HT1080 (cell line): Measurements from ENCODE around the gene ADAMTS15. TPM values are rescaled to one million over a fixed set of nuclear protein-coding genes. Genes with fewer than 3 reads are reported as not detected.

Experiments
- DNase-seq: peaks from one replicate; pipeline ENCODE4 v3.0.0-alpha.2; 2015; ENCODE audit warnings: low read depth
- total RNA-seq: library from RNA; depleted of rRNA; stranded (reverse); fragments of >200 nt; shearing (Covaris generic); gene quantifications from 2 replicates; pipeline ENCODE4 v1.2.3, GENCODE V29; 2014

ADAMTS15 gene
- total RNA-seq, 1 experiment from 2014 or later = 0.08 TPM

DNA sequence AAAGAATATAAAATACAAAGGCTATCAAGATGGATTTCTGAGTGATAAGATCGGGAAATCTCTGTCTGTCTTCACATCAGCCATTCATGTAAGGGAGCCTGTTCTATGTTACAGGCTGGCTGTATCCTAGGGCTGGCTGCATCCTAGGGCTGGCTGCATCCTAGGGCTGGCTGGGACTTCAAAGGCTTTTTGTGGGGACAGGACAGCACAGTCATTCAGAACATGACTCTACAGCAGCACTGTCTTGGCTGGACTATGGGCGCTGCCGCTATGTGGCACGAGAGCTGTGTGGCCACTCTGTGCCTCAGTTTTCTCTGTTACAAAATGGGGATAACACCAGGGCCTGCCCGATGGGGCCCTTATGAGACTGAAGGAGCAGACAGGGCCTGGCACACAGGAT lies 30.2 kb upstream of the ADAMTS15 start:
- no peak for DNase-seq

DNA sequence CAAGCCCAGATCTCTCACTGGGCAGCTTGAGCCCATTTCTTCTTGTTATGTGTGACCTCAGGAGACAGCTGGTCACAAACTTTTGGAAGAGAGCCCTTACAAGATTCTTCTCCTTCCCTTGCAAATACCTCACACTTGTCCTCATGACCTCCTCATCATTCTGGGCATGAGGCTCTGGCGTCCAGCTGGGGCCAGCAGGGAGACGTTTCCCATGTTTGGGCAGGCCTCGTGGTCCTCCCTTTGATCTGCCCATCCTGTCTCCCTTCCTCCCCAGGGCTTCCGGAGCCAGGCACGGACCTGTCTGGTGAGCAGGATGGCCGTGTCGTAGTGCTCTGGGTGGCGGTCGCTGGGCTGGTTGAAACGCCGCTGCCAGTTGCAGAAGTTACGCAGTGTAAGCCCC lies 29.7 kb upstream of the ADAMTS15 start:
- no peak for DNase-seq

DNA sequence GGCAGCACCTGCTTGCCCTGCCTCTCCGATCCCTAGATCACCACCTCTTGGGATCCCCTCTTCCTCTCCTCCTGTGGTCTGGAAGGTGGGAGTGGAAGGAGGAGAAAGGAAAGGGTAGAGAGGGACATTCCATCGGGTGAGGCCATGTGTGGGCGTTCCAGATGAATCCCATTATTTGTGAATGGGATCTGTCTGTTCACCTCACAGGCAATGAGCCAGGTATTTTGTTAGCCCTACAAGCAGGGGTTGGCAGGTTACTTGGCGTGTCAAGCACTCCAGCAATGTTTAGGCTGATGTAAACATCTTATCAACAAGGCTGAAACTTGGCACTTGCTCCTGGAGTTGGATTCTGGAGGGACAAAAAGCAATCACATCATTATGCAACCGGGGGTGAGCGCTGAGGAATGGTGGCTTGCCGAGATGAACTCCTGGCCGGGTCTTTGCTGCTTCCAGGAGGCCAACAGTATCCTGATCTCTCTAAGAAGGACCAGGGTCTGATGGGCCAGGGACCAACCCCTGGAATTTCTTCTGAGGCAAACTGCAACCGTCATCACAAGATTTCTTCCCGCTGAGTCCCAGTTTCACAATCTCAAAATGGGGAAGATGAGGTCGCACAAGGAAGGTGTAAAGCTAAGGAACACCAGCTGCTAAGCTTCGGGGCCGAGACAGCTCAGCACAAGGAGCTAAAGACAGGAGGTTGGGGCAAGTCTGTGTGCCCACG lies 27.8 kb upstream of the ADAMTS15 start:
- DNase-seq = no peak

DNA sequence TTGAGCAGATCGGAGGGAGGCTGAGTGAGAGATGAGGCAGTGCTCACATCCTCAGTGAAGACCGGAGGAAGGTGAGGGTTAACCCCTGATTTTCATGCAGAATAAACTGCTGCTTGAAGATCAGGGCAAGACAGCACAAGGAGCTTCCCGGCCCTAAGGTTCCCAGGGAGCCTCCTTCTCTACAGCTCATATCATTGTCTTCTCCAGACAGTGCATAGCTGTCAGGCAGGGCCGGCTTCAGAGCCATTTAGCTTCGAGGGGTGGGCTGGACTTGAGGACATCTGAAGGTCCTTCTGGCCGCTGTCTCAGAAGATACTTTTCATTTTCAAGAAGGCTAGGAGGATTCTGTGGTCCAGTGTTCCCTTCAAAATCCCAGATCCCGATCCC lies 27.3 kb upstream of the ADAMTS15 start:
- no peak for DNase-seq

DNA sequence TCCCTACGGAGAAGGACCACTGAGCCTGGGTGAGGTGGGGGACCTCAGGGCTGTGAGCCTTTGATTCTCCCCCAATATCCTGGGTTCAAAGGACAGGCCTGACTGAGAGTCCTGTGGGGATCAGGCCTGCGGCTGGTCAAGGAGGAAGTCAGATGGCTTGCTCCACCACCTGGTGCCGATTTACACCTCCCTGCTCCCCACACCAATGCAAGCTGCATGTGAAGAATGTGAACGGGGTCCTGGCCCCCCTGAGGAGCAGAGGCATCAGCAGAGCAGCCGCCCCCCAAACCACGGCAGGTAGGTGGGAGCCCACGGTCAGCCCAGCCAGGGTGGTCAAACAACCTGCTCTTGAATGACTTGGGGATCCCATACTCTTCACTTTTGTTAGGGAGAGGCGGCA lies 26.7 kb upstream of the ADAMTS15 start:
- DNase-seq = no peak

DNA sequence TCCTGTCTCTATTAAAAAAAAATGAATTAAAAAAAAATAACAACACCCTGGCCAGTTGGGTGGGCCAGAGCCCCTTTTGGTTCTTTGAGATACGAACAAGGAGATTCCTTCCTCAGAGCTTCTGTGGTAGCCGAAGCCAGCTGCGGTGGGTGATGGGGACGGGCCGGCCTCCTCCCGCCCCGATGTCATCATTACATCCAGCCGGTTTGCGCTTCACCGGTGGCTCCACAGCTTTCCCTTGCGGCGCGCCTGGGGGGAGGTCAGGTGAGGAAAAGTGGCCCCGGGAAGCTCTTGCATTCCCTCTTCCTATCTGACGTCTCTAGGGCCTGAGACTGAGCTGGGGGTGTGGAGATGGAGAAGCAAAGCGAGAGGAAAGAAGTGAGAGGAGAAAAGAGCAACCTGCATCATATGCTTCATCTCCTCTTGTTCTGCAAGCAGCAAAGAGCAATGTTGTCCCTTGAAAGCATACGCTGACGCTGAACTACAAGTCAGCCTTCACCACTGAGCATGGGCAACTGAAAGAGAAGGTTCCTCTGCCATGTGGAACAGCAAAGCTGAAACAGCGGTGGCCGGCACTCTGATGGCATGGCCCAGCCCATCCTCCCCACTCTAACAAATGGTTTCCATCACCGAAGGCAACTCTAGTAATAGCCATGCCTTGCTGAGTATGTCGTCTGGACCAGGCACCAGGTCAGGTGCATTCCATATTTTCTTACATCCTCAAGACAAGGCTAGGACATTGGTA lies 26.0 kb upstream of the ADAMTS15 start:
- no peak for DNase-seq

DNA sequence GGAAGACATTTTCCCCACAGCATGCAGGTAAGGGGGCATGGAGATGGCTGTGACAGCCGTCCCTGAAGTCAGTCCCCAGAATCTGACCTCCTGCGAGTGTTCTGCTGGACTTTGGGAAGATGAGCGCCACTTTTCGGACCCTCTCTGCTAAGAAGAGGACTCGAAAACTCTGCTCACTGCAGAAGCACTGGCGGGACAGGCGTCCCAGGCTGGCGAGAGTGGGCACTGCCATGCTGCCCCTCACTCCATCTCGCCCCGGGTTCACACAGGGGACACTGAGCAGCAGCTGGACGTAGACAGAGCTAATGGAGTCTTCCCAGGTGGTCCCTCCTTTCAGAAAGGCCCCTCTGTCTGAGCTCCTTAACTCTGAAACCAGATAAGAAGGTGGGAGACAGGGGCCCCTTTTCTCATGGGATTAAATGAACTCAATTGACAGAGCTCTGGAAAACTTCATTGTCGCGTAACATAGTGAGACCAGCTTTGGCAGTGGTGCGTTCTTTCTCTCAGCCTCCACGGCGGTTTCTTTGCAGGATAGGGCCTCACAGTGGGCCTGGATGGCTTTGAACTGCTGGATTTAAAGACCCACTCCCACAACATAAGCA lies 24.8 kb upstream of the ADAMTS15 start:
- DNase-seq = no peak

DNA sequence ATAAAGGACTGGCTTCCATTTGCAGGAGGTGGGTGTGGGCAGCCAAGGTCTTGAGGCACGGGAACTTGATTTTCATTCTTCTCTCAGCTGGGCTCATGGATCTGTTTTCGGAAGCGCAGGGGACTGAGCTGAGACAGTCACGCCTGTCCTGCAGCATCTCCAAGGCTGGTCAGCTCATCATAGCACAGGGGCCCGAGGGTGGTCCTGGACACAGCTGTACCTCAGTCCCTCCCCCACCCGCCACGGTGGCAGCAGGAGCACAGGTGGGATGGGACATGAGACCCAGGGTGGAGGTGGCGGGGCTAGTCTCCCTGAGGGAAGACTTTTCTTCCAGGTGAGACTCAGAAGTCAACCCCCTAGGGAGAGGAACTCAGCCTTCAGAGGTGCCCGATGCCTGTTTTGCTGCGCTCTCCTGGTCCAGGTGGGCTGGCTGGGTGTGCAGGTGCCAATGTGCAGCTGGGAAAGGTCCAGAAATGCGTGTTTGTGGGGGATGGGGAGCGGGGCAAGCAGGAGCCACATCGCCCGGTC lies 23.8 kb upstream of the ADAMTS15 start:
- DNase-seq = no peak

DNA sequence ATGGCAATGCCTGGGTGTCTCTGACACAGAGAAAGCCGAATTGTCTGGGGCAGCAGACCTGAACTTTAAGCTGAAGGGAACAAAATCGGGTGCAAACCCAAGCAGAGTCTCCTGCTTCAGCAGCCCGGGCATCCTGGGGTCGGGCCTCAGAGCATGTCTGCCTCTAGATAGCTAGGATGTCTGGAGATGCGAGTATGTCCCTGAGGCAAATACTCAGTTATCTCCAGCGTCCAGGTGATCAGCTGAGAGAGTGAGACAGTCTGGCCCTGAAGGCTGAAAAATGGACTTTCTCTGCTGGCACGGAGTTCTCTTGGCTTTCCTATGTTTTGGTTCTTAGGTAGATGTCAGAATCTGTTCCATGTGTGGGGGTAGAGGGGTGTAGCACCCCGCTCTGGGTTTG lies 23.3 kb upstream of the ADAMTS15 start:
- no peak for DNase-seq

DNA sequence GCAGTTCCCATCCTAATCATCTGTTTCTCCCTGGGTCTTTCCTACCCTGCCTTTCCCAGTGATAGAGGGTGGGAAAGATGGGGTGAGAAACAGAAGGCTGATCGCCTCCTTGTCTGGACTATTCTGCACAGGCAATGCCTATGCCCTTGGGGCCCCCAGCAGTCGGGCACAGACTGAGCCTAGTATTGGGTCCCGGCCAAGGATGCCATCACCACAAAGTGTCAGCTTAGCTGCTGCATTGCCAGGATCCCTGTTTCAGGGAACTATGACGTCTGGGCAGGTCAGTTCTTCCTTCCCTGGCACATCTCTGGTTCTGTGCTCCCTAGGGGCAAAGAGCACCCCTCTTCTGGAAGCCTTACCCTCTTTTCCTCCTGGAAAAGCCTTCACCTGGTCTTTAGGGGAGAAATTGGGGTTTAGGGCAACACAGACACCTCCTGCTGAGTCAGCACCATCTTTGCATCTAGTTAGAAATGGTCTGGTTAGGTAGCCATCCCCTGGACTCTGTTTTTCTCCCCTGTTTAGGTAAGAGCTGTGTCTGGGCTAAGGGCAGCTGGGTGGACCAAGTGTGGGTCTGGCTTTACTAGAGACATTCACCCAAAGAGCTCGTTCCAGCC lies 22.1 kb upstream of the ADAMTS15 start:
- no peak for DNase-seq

DNA sequence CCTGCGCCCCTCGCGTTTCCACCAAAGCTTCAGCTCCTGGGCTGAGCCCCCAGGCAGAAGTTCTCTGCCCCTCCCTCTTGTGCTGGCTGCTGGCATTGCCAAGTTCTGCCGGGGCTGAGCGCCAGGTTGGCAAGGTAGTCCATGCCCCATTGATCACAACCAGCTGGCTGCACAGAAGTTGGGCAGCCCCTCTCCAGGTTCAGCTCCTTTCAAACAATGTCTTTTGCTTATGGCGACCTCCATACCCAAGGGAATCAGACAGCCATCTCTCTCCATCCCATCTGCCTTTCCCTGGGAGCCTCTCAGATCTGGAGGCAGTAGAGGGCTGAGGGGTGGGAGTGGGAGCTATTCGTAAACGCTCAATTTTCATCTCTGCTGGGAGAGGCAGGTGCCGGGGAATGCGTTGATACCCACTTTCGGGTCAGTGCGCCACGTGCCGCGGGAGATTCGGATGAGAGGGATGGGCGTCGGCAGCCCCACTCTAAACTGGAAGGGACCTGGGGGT lies 21.6 kb upstream of the ADAMTS15 start:
- DNase-seq = no peak

DNA sequence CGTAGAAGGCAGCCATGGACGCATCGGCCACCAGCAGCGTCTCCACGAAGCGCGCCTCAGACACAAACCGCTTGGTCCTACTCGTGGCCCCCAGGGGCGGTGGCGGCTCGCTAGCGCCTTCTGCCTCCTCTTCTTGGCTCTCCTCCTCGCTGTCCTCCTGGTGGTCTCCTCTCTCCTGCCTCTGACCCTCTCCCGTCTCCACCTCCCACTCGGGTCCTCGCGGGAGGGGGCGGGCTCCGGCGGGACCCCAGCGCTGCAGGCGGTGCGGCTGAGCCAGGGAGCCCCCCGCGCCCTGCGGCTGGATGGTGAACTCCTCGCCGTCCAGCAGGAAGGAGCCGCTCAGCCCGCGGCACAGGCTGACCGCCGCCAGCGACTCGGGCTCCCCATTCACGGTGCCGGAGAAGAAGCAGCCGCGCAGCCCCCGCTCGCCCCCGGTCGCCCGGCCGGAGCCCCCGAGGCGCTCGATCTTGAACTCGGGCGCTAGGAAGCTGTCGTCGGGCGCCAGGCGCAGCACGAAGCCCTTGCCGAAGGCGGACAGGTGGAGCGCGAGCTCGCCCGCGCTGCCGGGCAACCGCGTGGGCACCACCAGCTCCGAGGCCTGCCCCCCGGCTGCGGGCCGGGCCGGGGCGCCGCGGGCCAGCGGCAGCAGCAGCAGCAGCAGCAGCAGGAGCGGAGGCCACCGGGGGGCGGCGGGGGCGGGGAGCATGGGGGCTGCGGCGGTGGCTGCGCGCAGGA lies 20.7 kb upstream of the ADAMTS15 start:
- DNase-seq = no peak

DNA sequence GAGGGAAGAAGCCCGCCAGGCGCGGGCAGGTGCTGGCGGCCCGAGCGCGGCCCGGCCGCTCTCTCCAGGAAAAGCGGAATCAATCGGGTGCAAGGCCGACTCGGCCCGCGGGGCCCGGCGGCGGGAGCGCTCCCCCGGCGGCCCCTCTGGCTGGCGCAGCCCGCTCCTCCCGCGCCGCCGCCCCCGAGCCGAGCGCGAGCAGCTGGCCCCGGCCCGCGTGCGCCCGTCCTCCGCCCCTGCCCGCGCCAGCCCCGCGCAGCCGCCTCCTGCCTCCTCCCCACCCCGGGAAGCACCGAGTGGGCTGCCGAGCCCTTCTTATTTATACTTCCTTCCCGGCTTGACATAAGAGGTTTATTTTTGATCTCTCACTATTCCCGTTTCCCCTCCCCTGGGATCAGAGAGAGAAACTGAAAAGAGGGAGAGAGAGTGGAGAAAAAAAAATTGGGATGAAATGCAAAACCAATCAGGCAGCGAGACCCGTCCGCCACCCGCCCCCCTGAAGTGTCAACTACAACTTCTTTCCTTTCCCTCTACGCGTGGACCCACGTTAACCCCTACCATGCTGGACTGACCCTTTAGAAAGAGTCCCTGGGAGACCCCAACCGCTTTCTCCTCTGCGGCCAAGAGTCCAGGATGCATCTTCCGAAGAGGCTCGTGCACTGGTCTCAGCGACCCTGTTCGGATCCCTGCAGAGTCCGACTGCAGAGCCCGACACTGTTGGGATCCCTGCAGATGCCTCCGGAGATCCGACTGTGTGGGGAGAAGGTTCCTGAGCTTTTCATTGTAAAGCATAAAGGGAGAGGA lies 19.9 kb upstream of the ADAMTS15 start, which contains the start of gene ADAMTS8:
TSS of gene ADAMTS8 (minus strand) at position 294 of the 804 bp plus-strand sequence. CDS start 323 bp downstream, outside the sequence.
- no peak for DNase-seq

DNA sequence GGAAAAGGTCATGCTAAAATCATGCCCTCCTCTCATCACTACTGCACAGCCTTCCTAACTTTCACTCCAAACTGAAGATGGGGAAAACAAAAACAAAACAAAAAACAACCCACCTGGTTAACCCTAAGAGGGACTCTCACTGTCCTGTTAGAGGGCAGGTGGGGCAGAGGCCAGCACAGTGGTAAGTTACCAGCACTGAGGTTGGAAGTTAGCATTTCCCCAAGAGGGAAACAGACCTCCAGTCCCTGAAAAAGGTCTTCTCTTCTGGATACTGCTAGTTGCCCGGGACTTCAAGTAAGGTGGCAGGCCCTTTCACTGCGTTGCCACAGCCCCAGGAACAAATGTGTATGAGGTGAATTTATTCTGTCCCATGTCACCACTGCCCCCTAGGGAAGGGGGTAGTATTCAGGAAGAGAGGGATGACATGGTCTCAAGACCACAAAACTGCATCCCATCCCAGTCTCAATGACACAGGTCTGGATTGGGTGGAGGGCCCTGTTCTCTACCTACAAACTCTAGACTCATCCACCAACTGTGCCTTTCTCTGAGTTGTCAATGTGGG lies 19.2 kb upstream of the ADAMTS15 start:
- DNase-seq = no peak

DNA sequence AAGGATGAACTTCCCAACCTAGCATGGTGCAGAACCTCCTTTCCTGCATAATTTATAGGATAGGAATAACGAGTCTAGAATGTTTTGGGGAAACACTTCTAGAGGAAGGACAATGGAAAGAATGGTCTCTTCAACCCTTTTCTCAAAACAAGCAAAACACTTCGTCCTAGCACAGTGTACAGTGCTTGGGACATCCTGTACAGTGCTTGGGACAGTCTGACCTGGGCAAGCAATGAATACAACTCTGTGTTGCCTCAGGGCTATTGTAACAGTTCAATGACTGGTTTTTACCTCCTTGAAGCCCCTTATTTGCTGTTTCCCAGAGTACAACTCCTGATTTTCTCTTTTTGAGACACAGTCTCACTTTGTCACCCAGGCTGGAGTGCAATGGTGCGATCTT lies 18.5 kb upstream of the ADAMTS15 start:
- DNase-seq = no peak

DNA sequence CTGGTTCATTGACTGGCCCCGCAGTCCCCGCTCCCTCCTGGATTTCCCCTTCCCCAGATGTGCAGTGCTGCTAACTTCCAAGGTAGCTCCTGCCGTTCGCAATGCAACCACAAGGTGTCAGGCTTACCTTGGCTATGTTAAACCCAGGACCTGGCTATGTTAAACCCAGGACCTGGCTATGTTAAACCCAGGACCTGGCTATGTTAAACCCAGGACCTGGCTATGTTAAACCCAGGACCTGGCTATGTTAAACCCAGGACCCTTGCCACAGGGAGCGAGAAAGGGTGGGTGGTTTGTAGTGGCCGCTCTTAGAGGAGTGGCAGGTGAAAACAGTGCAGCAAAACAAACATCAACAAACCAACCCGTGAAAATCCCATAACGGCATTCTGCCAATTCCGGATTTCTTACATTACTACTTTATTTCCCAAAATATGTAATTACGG lies 17.1 kb upstream of the ADAMTS15 start:
- DNase-seq = no peak

DNA sequence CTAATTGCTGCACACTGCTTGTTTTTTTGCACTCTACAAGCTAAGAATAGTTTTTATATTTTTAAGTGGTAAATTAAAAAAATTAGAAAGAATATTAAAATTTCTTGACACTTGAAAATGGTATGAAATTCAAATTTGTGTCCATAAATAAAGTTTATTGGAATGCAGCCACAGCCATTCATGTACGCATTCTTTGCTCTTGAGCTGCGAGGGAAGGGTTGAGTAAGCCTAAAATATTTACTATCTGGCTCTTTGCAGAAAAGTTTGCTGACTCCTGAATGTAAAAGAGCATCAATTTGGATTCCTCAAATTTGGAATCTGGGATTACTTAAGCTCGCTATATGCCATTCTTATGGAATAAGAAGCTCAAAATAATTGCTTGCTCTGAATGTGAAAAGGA lies 16.6 kb upstream of the ADAMTS15 start:
- no peak for DNase-seq

DNA sequence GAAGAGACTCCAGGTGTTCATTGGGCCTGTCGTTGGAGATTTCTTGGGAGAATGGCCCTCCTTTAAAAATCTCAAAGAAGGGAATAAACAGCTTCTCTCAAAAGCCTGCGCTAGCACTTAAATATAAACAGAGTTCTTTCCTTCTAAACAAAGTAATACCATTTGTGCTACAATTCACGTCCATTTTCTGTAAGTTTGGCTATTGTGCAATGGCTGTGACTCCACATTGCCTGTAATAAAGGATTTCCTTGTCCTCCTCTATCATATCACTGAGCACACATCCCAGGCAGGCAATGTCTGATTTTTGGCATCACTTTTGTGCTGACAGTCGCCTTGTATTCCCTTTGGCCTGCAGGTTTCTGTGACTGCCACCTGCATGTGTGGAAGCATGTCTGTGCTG lies 15.1 kb upstream of the ADAMTS15 start:
- no peak for DNase-seq

DNA sequence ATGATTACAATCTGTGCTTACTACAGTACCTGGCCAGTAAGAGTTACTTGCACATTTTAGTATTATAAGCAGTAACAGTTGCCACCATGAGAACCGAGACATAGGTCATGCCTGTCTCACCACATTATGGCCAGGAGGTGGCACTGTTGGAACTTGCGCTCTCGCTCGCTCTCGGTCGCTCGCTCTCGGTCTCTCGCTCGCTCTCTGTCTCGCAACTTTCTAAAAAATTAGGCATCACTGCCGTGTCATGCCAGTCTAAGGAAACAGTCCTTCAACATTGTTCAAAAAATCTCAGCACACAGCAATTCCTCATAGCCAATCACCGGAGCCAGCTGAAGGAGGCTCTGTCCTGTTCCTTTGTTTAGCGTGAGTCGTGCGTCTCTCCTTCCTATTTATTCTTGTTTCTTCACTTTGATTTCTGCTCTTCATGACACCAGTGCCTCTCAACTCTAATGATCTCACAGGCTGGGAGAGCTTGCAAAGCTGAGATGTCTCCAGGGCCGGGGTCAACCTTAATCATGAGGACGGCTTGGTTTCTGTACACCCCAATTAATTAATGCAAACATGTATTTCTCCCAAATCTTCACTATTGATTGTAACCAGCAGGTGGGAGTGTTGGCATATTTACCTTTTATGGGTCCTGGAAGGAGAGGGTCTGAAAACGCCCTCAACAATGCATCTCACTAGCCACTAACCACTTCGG lies 13.8 kb upstream of the ADAMTS15 start:
- DNase-seq = peak; percentile 71
